NCI-H2107 treated with DMSO at 0.1 percent for 48 hours (cell line): ENCODE data around the gene MYMX.
"Not testable (repeated sequence)": the region's sequence is repeated elsewhere in the genome, so short reads cannot be mapped to it uniquely, and the experiment has no call there.

Source experiments
- DNase-seq: peaks from one replicate; lab custom pipeline; 2025; ENCODE audit not compliant: unreplicated experiment; lab: John Stamatoyannopoulos, UW

MYMX gene

GRCh38 chr6:44230034-44230675 lies 13.4 kb downstream of the MYMX start:
- no peak for DNase-seq

- not testable (repeated sequence) for DNase-seq
Measured at GRCh38 chr6:44231426-44231825, 14.7 kb downstream of the MYMX start.

GRCh38 chr6:44232676-44233566 lies 16.2 kb downstream of the MYMX start:
- DNase-seq = no peak

GRCh38 chr6:44233567-44234100 lies 16.9 kb downstream of the MYMX start:
- DNase-seq = no peak

GRCh38 chr6:44234101-44235025 lies 17.6 kb downstream of the MYMX start:
- no peak for DNase-seq

GRCh38 chr6:44235269-44235668 lies 18.5 kb downstream of the MYMX start:
- no peak for DNase-seq

- no peak for DNase-seq
Measured at GRCh38 chr6:44235891-44236516, 19.3 kb downstream of the MYMX start.

GRCh38 chr6:44237021-44237812 lies 20.5 kb downstream of the MYMX start:
- peak; percentile 76 for DNase-seq

GRCh38 chr6:44237813-44238433 lies 21.2 kb downstream of the MYMX start:
- no peak for DNase-seq

- DNase-seq = no peak
Measured at GRCh38 chr6:44238687-44239350, 22.1 kb downstream of the MYMX start.

GRCh38 chr6:44243345-44243744 lies 26.6 kb downstream of the MYMX start:
- no peak for DNase-seq

GRCh38 chr6:44245391-44245911 lies 28.7 kb downstream of the MYMX start:
- DNase-seq = no peak

GRCh38 chr6:44245912-44246662 lies 29.4 kb downstream of the MYMX start:
- peak; percentile 36 for DNase-seq

GRCh38 chr6:44246663-44247337 lies 30.1 kb downstream of the MYMX start, which contains the start of gene HSP90AB1:
HSP90AB1 (plus strand) TSS chr6:44247101; CDS start chr6:44248630, 1,529 bp downstream.
- DNase-seq = peak; percentile 84

GRCh38 chr6:44247338-44248302 lies 30.9 kb downstream of the MYMX start:
- no peak for DNase-seq

- no peak for DNase-seq
Measured at GRCh38 chr6:44248579-44248978, 31.9 kb downstream of the MYMX start.
